Lower lobe of right lung (tissue), 2 donors: ENCODE measurements around the gene B4GALT6. TPM values are rescaled to one million over a fixed set of nuclear protein-coding genes. Genes with fewer than 3 reads are reported as not detected.
A peak's percentile ranks its signal among the peaks of the same experiment; 100 is the strongest.

ENCODE experiments used
- ATAC-seq, 2 donors: fragments of 200-7000 bp; cut with Tn5 transposase; one replicate each; pipeline ENCODE4 v1.9.1; 2020 to 2022; ENCODE audit warnings: mild to moderate bottlenecking in 2 of 2, moderate library complexity in 2 of 2
- DNase-seq: peaks from one replicate; pipeline ENCODE4 v3.0.0-alpha.2; 2020
- H3K27ac ChIP-seq: fragments of 200-600 bp; one replicate; pipeline ENCODE4 v1.8.0; 2022
- H3K27me3 ChIP-seq: fragments of 200-600 bp; one replicate; pipeline ENCODE4 v1.8.0; 2022; ENCODE audit warnings: low read depth
- H3K36me3 ChIP-seq: fragments of 200-600 bp; one replicate; pipeline ENCODE4 v1.8.0; 2022; ENCODE audit warnings: mild to moderate bottlenecking
- H3K4me1 ChIP-seq: fragments of 200-600 bp; one replicate; pipeline ENCODE4 v1.8.0; 2022
- H3K4me3 ChIP-seq: fragments of 200-600 bp; one replicate; pipeline ENCODE4 v1.8.0; 2022; ENCODE audit warnings: mild to moderate bottlenecking
- H3K9me3 ChIP-seq: fragments of 200-600 bp; one replicate; pipeline ENCODE4 v1.8.0; 2022
- CTCF ChIP-seq: fragments of 200-600 bp; IDR thresholded peaks from one replicate; pipeline ENCODE4 v1.8.0; 2022; ENCODE audit warnings: antibody characterized with exemption, mild to moderate bottlenecking
- intact Hi-C: fragments of 100-400 bp; cut with DNase I; formaldehyde crosslinking; loops from one replicate; pipeline ENCODE4 v1.11.0; 2022
- total RNA-seq: library from RNA; stranded (reverse); fragmentation: NEBNext Ultra II Directional; extraction: Animal tissue kit (Norgen Biotek cat#: 25700); gene quantifications from one replicate; pipeline ENCODE4 v1.2.1, GENCODE V29; 2021
- donor health status: DM: no; HTN: yes; CAD: no; lungs with severe emphysema.

The B4GALT6 gene
- total RNA-seq, 1 donor from 2014 or later, result 4.6 TPM

- no peaks in the 10 kb centered on the region for H3K4me1 ChIP-seq
- intact Hi-C loops, result no loop called here
- no peak overlapping the region for H3K27ac ChIP-seq
- no peaks in the 10 kb centered on the region for H3K36me3 ChIP-seq
- H3K27me3 ChIP-seq, result no peaks in the 10 kb centered on the region
- DNase-seq (no peak), ATAC-seq (no peak)
- H3K9me3 ChIP-seq, result no peaks in the 10 kb centered on the region
- no peak overlapping the region for H3K4me3 ChIP-seq
- TF ChIP-seq CTCF, result no peak
Observed at GRCh38 chr18:31612124-31612523, 72.3 kb downstream of the B4GALT6 start.

GRCh38 chr18:31611511-31611910 lies 72.9 kb downstream of the B4GALT6 start:
- Histone ChIP-seq H3K36me3 (no peaks in the 10 kb centered on the region), H3K4me3 (no peak overlapping the region), H3K27me3 (no peaks in the 10 kb centered on the region), H3K9me3 (no peaks in the 10 kb centered on the region), H3K4me1 (no peaks in the 10 kb centered on the region), H3K27ac (no peak overlapping the region)
- ATAC-seq (no peak), DNase-seq (no peak)
- no peak for TF ChIP-seq CTCF
- intact Hi-C loops, result no loop called here

GRCh38 chr18:31610286-31611205 lies 73.8 kb downstream of the B4GALT6 start:
- no peaks in the 10 kb centered on the region for H3K36me3 ChIP-seq
- ATAC-seq (peak; percentile 21 to 51), DNase-seq (no peak)
- no peak for TF ChIP-seq CTCF
- H3K27me3 ChIP-seq, result no peaks in the 10 kb centered on the region
- no peaks in the 10 kb centered on the region for H3K4me1 ChIP-seq
- no peak overlapping the region for H3K4me3 ChIP-seq
- no peaks in the 10 kb centered on the region for H3K9me3 ChIP-seq
- H3K27ac ChIP-seq, result no peak overlapping the region
- intact Hi-C loops, result no loop called here

- TF ChIP-seq CTCF, result no peak
- ATAC-seq (no peak), DNase-seq (no peak)
- Histone ChIP-seq H3K36me3 (no peaks in the 10 kb centered on the region), H3K9me3 (no peaks in the 10 kb centered on the region), H3K27ac (no peak overlapping the region), H3K27me3 (no peaks in the 10 kb centered on the region), H3K4me3 (no peak overlapping the region), H3K4me1 (no peaks in the 10 kb centered on the region)
- intact Hi-C loops, result no loop called here
Observed at GRCh38 chr18:31609886-31610285, 74.5 kb downstream of the B4GALT6 start.

GRCh38 chr18:31607384-31607783 lies 77.0 kb downstream of the B4GALT6 start:
- Histone ChIP-seq H3K4me1 (no peaks in the 10 kb centered on the region), H3K9me3 (no peaks in the 10 kb centered on the region), H3K4me3 (no peak overlapping the region), H3K36me3 (no peaks in the 10 kb centered on the region), H3K27ac (no peak overlapping the region), H3K27me3 (no peaks in the 10 kb centered on the region)
- DNase-seq (no peak), ATAC-seq (no peak)
- intact Hi-C loops, result no loop called here
- TF ChIP-seq CTCF, result no peak
